Neural cell (in vitro differentiated cells): Measurements from ENCODE around the gene ARNT2. TPM values are rescaled to one million over a fixed set of nuclear protein-coding genes. Genes with fewer than 3 reads are reported as not detected.

Experiments
- H2AFZ ChIP-seq: fragments of 200-600, 300-800 bp; sonication (generic), shearing (Covaris generic); 2 replicates; pipeline ENCODE4 v1.6.0; 2014; ENCODE audit warnings: low read depth, mild to moderate bottlenecking, antibody characterized with exemption, low read length, moderate library complexity
- H3F3A ChIP-seq: fragments of 200-600 bp; shearing (Covaris generic); 2 replicates; pipeline ENCODE4 v1.6.1; 2016; ENCODE audit warnings: mild to moderate bottlenecking, moderate library complexity, mixed read lengths, antibody characterized with exemption, low read length; ENCODE audit not compliant: insufficient read depth, poor library complexity, severe bottlenecking
- H3K27ac ChIP-seq: fragments of 200-600, 300-800 bp; sonication (generic), shearing (Covaris generic); 2 replicates; pipeline ENCODE4 v1.5.1; 2014; ENCODE audit warnings: mild to moderate bottlenecking, low read length, moderate library complexity
- H3K27me3 ChIP-seq: fragments of 300-800, 200-600 bp; sonication (generic), shearing (Covaris generic); 2 replicates; pipeline ENCODE4 v1.6.0; 2014; ENCODE audit warnings: mild to moderate bottlenecking, low read depth, low read length, moderate library complexity; ENCODE audit not compliant: insufficient read depth
- H3K36me3 ChIP-seq: fragments of 300-800, 200-600 bp; sonication (generic), shearing (Covaris generic); 2 replicates; pipeline ENCODE4 v1.5.1; 2014; ENCODE audit warnings: mild to moderate bottlenecking, antibody characterized with exemption, low read length, moderate library complexity; ENCODE audit not compliant: insufficient read depth
- H3K4me2 ChIP-seq: fragments of 300-800, 200-600 bp; sonication (generic), shearing (Covaris generic); 2 replicates; pipeline ENCODE4 v1.6.0; 2014; ENCODE audit warnings: mild to moderate bottlenecking, low read length
- H3K4me3 ChIP-seq: fragments of 300-800, 200-600 bp; sonication (generic), shearing (Covaris generic); 2 replicates; pipeline ENCODE4 v1.5.1; 2014; ENCODE audit warnings: mild to moderate bottlenecking, low read length, moderate library complexity
- H3K79me2 ChIP-seq: fragments of 200-600 bp; shearing (Covaris generic); replicated peaks from 2 replicates; pipeline ENCODE4 v1.6.0; 2014; ENCODE audit warnings: mild to moderate bottlenecking, low read length, moderate library complexity; ENCODE audit not compliant: insufficient read depth
- H3K9ac ChIP-seq: fragments of 300-800, 200-600 bp; sonication (generic), shearing (Covaris generic); 2 replicates; pipeline ENCODE4 v1.6.1; 2016; ENCODE audit warnings: mild to moderate bottlenecking, low read length, mixed read lengths
- H3K9me2 ChIP-seq: fragments of 200-600 bp; shearing (Covaris generic); 2 replicates; pipeline ENCODE4 v1.6.1; 2016; ENCODE audit warnings: mild to moderate bottlenecking, low read length, mixed read lengths; ENCODE audit not compliant: insufficient read depth
- H3K9me3 ChIP-seq: fragments of 200-600, 300-800 bp; sonication (generic), shearing (Covaris generic); 2 replicates; pipeline ENCODE4 v1.6.1; 2016; ENCODE audit warnings: mild to moderate bottlenecking, mixed run types, low read length, moderate library complexity, mixed read lengths
- H4K20me1 ChIP-seq: fragments of 200-600 bp; shearing (Covaris generic); 2 replicates; pipeline ENCODE4 v1.6.1; 2016; ENCODE audit warnings: mild to moderate bottlenecking, mixed run types; ENCODE audit not compliant: insufficient read depth
- EP300 ChIP-seq: fragments of 450-650 bp; conservative IDR thresholded peaks from 2 replicates; pipeline ENCODE4 v1.6.1; 2014; ENCODE audit warnings: antibody characterized with exemption, mild to moderate bottlenecking, moderate library complexity; ENCODE audit not compliant: poor library complexity, severe bottlenecking
- EZH2 ChIP-seq: fragments of 200-600, 300-800 bp; shearing (Covaris generic), sonication (generic); IDR thresholded peaks from 2 replicates; pipeline ENCODE4 v1.6.1; 2014; ENCODE audit warnings: antibody characterized with exemption, low read length, borderline replicate concordance, mild to moderate bottlenecking; ENCODE audit not compliant: insufficient read depth, poor library complexity, severe bottlenecking
- MXI1 ChIP-seq: fragments of 450-650 bp; conservative IDR thresholded peaks from 2 replicates; pipeline ENCODE4 v1.6.1; 2014; ENCODE audit warnings: antibody characterized with exemption, mild to moderate bottlenecking; ENCODE audit not compliant: poor library complexity, severe bottlenecking
- POLR2AphosphoS5 ChIP-seq: IDR thresholded peaks from 2 replicates; pipeline ENCODE4 v1.6.1; 2012
- RAD21 ChIP-seq: fragments of 450-650 bp; conservative IDR thresholded peaks from 2 replicates; pipeline ENCODE4 v1.6.1; 2014; ENCODE audit warnings: antibody characterized with exemption, mild to moderate bottlenecking, moderate library complexity
- SMC3 ChIP-seq: fragments of 450-650 bp; conservative IDR thresholded peaks from 2 replicates; pipeline ENCODE4 v1.6.1; 2014; ENCODE audit warnings: antibody characterized with exemption, mild to moderate bottlenecking, moderate library complexity; ENCODE audit not compliant: poor library complexity
- TAF1 ChIP-seq: IDR thresholded peaks from 2 replicates; pipeline ENCODE4 v1.6.1; 2012; ENCODE audit warnings: low read depth
- polyA plus RNA-seq: library from polyadenylated mRNA; depleted of rRNA; stranded (reverse); fragments of >200 nt; gene quantifications from 2 replicates; pipeline ENCODE4 v1.2.3, GENCODE V29; 2014
- TF ChIP-seq, protein P1 (sequence below): fragments of 450-650 bp; IDR thresholded peaks from 2 replicates; pipeline ENCODE4 v1.5.1; 2014; ENCODE audit warnings: antibody characterized with exemption, mild to moderate bottlenecking, moderate library complexity; ENCODE audit not compliant: poor library complexity, severe bottlenecking
- TF ChIP-seq, protein P2 (sequence below): IDR thresholded peaks from 2 replicates; pipeline ENCODE4 v1.6.1; 2012; ENCODE audit warnings: borderline replicate concordance

Gene ARNT2
- polyA plus RNA-seq, 1 donor from 2014 or later = 41.2 TPM

DNA sequence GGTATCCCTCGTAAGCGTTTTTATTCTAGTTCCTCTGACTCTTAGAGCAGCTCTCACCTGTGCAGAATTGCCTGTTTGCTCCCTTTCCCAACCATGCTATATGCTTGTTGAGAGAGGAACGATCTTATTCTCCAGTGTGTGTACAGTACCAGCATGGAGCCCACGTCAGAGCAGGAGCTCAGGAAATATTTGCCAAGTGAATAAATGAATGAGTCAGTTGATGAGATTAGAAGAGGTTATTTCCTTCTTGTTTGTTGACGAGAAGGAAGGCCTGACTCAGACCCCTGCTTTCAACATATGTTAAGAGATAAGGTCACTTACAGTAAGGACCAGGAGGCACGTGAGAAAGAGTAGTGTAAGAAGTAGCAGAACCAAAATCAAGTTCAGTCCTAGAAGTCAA is 184.6 kb downstream of the ARNT2 start:
- H3K27me3 ChIP-seq = no peaks in the 10 kb centered on the region
- no peak overlapping the region for H3K4me3 ChIP-seq
- no peak overlapping the region for H2AFZ ChIP-seq
- peaks cover 8% of the 10 kb centered on the region for H3K36me3 ChIP-seq
- no peaks in the 10 kb centered on the region for H3F3A ChIP-seq
- no peaks in the 10 kb centered on the region for H3K9me2 ChIP-seq
- H3K79me2 ChIP-seq = no peaks in the 10 kb centered on the region
- no peaks in the 10 kb centered on the region for H4K20me1 ChIP-seq
- TF ChIP-seq MXI1 (no peak), RAD21 (no peak), POLR2AphosphoS5 (no peak), EZH2 (no peak), SMC3 (no peak), EP300 (no peak), TAF1 (no peak)
- TF ChIP-seq, protein P1, sequence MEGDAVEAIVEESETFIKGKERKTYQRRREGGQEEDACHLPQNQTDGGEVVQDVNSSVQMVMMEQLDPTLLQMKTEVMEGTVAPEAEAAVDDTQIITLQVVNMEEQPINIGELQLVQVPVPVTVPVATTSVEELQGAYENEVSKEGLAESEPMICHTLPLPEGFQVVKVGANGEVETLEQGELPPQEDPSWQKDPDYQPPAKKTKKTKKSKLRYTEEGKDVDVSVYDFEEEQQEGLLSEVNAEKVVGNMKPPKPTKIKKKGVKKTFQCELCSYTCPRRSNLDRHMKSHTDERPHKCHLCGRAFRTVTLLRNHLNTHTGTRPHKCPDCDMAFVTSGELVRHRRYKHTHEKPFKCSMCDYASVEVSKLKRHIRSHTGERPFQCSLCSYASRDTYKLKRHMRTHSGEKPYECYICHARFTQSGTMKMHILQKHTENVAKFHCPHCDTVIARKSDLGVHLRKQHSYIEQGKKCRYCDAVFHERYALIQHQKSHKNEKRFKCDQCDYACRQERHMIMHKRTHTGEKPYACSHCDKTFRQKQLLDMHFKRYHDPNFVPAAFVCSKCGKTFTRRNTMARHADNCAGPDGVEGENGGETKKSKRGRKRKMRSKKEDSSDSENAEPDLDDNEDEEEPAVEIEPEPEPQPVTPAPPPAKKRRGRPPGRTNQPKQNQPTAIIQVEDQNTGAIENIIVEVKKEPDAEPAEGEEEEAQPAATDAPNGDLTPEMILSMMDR = no peak
- TF ChIP-seq, protein P2, sequence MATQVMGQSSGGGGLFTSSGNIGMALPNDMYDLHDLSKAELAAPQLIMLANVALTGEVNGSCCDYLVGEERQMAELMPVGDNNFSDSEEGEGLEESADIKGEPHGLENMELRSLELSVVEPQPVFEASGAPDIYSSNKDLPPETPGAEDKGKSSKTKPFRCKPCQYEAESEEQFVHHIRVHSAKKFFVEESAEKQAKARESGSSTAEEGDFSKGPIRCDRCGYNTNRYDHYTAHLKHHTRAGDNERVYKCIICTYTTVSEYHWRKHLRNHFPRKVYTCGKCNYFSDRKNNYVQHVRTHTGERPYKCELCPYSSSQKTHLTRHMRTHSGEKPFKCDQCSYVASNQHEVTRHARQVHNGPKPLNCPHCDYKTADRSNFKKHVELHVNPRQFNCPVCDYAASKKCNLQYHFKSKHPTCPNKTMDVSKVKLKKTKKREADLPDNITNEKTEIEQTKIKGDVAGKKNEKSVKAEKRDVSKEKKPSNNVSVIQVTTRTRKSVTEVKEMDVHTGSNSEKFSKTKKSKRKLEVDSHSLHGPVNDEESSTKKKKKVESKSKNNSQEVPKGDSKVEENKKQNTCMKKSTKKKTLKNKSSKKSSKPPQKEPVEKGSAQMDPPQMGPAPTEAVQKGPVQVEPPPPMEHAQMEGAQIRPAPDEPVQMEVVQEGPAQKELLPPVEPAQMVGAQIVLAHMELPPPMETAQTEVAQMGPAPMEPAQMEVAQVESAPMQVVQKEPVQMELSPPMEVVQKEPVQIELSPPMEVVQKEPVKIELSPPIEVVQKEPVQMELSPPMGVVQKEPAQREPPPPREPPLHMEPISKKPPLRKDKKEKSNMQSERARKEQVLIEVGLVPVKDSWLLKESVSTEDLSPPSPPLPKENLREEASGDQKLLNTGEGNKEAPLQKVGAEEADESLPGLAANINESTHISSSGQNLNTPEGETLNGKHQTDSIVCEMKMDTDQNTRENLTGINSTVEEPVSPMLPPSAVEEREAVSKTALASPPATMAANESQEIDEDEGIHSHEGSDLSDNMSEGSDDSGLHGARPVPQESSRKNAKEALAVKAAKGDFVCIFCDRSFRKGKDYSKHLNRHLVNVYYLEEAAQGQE = no peak
- no peak overlapping the region for H3K4me2 ChIP-seq
- H3K9me3 ChIP-seq = no peaks in the 10 kb centered on the region
- no peak overlapping the region for H3K27ac ChIP-seq
- H3K9ac ChIP-seq = no peak overlapping the region

DNA sequence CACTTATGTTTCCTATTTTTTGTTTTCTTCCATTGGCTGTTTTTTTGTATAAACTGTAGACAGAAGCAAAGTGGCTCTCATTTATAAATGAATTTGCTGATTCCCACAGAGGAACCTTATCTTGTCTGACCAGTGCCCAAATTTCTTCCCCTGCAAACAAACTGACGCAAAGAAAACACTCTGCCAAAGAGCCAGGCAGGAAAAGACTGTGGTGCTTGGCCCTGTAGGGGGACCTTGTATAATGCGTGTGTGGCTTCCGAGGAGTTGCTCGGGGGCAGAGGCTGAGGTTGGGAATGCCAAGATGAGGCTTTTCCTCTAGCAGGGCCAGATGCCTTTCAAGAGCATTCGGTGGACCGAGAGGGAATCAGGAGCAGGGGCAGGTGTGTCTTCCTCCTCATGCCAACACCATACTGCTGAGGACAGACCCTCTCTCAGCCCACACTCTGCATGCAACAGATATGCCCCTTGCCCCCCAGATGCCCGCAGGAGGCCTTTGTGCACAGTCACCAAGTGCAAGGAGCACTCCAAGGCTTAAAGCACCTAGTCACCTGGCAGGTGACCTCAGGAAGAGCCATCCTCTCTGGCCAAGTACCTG is 186.7 kb downstream of the ARNT2 start:
- H3K9me3 ChIP-seq = no peaks in the 10 kb centered on the region
- no peaks in the 10 kb centered on the region for H4K20me1 ChIP-seq
- no peaks in the 10 kb centered on the region for H3K27me3 ChIP-seq
- no peaks in the 10 kb centered on the region for H3K9me2 ChIP-seq
- H3K27ac ChIP-seq = no peak overlapping the region
- no peak overlapping the region for H2AFZ ChIP-seq
- TF ChIP-seq RAD21 = no peak
- TF ChIP-seq MXI1 = no peak
- TF ChIP-seq, protein P1 = no peak
- TF ChIP-seq EP300 = no peak
- no peak for TF ChIP-seq POLR2AphosphoS5
- no peak for TF ChIP-seq TAF1
- no peak for TF ChIP-seq EZH2
- TF ChIP-seq SMC3 = no peak
- TF ChIP-seq, protein P2 = no peak
- H3K4me3 ChIP-seq = no peak overlapping the region
- H3F3A ChIP-seq = no peaks in the 10 kb centered on the region
- no peak overlapping the region for H3K9ac ChIP-seq
- peaks cover 8% of the 10 kb centered on the region for H3K36me3 ChIP-seq
- H3K79me2 ChIP-seq = no peaks in the 10 kb centered on the region
- no peak overlapping the region for H3K4me2 ChIP-seq
